Measurements from ENCODE around the gene KLF4.
A peak's percentile ranks its signal among the peaks of the same experiment; 100 is the strongest.

Gene KLF4

GRCh38 chr9:107487521-107488374 lies 1.8 kb downstream of the KLF4 start:
- no peak for FAIRE-seq

- FAIRE-seq = no peak
Observed at GRCh38 chr9:107486674-107487520, 2.7 kb downstream of the KLF4 start.

GRCh38 chr9:107485458-107486043 lies 4.0 kb downstream of the KLF4 start:
- FAIRE-seq = no peak

- FAIRE-seq = peak; percentile 93
Observed at GRCh38 chr9:107484117-107484723, 5.3 kb downstream of the KLF4 start.

- no peak for FAIRE-seq
Observed at GRCh38 chr9:107483666-107484065, 5.9 kb downstream of the KLF4 start.

- peak; percentile 50 for FAIRE-seq
Observed at GRCh38 chr9:107481035-107481434, 8.5 kb downstream of the KLF4 start.

GRCh38 chr9:107480386-107480789 lies 9.2 kb downstream of the KLF4 start:
- no peak for FAIRE-seq

- FAIRE-seq = no peak
Observed at GRCh38 chr9:107478805-107479204, 10.8 kb downstream of the KLF4 start.

- FAIRE-seq = no peak
Observed at GRCh38 chr9:107474124-107474523, 15.4 kb downstream of the KLF4 start.

- FAIRE-seq = no peak
Observed at GRCh38 chr9:107472581-107473340, 16.8 kb downstream of the KLF4 start.

- no peak for FAIRE-seq
Observed at GRCh38 chr9:107471552-107471951, 18.0 kb downstream of the KLF4 start.

- no peak for FAIRE-seq
Observed at GRCh38 chr9:107467416-107467815, 22.2 kb downstream of the KLF4 start.

GRCh38 chr9:107466826-107467225 lies 22.7 kb downstream of the KLF4 start:
- FAIRE-seq = no peak

GRCh38 chr9:107465467-107466451 lies 23.8 kb downstream of the KLF4 start:
- no peak for FAIRE-seq

- FAIRE-seq = no peak
Observed at GRCh38 chr9:107464516-107464915, 25.1 kb downstream of the KLF4 start.

- no peak for FAIRE-seq
Observed at GRCh38 chr9:107462691-107463090, 26.9 kb downstream of the KLF4 start.

GRCh38 chr9:107460153-107461023 lies 29.2 kb downstream of the KLF4 start:
- no peak for FAIRE-seq

- no peak for FAIRE-seq
Observed at GRCh38 chr9:107455425-107456135, 34.0 kb downstream of the KLF4 start.

GRCh38 chr9:107453479-107453878 lies 36.1 kb downstream of the KLF4 start:
- no peak for FAIRE-seq

All from endometrium (tissue), 2 donors.